ENCODE results near the gene TBC1D9B.
A peak's percentile ranks its signal among the peaks of the same experiment; 100 is the strongest.

The TBC1D9B gene

DNA sequence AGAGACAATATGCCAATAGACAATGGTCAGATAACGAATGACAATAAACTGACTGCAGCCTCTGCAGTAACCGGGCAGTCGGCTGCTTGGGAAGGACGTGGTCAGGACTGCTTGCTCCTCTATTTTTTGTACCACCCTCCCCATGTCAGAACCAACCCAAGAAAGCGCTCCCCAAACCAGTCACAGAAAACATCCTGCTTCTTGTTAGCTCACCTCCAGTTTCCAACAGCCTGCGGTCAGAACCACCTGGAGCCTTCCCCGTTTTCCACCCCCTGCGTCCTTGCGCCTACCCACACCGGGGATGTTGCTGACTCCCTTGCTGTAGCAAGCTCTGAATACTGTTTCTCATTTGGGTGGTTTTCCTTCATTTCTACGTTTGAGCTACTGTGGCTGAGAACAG lies 47.4 kb downstream of the TBC1D9B start:
- no peak for DNase-seq (ENCODE audit: low read depth)
- TF ChIP-seq, protein P1, sequence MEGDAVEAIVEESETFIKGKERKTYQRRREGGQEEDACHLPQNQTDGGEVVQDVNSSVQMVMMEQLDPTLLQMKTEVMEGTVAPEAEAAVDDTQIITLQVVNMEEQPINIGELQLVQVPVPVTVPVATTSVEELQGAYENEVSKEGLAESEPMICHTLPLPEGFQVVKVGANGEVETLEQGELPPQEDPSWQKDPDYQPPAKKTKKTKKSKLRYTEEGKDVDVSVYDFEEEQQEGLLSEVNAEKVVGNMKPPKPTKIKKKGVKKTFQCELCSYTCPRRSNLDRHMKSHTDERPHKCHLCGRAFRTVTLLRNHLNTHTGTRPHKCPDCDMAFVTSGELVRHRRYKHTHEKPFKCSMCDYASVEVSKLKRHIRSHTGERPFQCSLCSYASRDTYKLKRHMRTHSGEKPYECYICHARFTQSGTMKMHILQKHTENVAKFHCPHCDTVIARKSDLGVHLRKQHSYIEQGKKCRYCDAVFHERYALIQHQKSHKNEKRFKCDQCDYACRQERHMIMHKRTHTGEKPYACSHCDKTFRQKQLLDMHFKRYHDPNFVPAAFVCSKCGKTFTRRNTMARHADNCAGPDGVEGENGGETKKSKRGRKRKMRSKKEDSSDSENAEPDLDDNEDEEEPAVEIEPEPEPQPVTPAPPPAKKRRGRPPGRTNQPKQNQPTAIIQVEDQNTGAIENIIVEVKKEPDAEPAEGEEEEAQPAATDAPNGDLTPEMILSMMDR (IDR thresholded peaks at IDR 0.05; ENCODE audit: low read depth, low read length, missing control alignments): no peak
- H3K4me3 ChIP-seq (ENCODE audit: low read depth, low read length): no peak overlapping the region

GRCh38 chr5:179858586-179859427 lies 48.9 kb downstream of the TBC1D9B start, which contains the start of gene MRNIP:
Gene MRNIP, minus strand, starts transcription at chr5:179858817. Its CDS starts 21 bp downstream, at chr5:179858796.
- DNase-seq (ENCODE audit: low read depth): peak; percentile 79
- TF ChIP-seq, protein P1 (IDR thresholded peaks at IDR 0.05; ENCODE audit: low read depth, low read length, missing control alignments): no peak
- H3K4me3 ChIP-seq (ENCODE audit: low read depth, low read length): peak within 1 kb of the TSS; percentile 83

GRCh38 chr5:179858241-179858585 lies 49.5 kb downstream of the TBC1D9B start:
- H3K4me3 ChIP-seq (ENCODE audit: low read depth, low read length): peak overlapping the region; percentile 83
- TF ChIP-seq, protein P1 (IDR thresholded peaks at IDR 0.05; ENCODE audit: low read depth, low read length, missing control alignments): no peak
- DNase-seq (ENCODE audit: low read depth): peak; percentile 26

DNA sequence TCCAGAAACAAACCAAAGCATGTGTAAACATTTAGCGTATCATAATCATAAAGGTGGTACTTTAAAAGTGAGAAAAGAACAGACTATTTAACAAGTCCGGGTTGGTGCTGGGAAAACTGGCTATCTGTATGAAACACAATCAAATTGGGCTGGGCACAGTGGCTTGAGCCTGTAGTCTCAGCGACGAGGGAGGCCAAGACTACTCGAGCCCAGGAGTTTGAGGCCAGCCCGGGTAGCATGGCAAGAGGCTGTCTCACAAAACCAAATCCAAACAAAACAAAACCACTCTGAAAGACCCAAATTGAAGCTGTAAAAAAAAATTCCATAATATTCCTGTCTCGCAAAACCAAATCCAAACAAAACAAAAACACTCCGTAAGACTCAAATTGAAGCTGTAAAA lies 53.3 kb downstream of the TBC1D9B start:
- TF ChIP-seq, protein P1 (IDR thresholded peaks at IDR 0.05; ENCODE audit: low read depth, low read length, missing control alignments): no peak
- H3K4me3 ChIP-seq (ENCODE audit: low read depth, low read length): no peak overlapping the region
- DNase-seq (ENCODE audit: low read depth): no peak

DNA sequence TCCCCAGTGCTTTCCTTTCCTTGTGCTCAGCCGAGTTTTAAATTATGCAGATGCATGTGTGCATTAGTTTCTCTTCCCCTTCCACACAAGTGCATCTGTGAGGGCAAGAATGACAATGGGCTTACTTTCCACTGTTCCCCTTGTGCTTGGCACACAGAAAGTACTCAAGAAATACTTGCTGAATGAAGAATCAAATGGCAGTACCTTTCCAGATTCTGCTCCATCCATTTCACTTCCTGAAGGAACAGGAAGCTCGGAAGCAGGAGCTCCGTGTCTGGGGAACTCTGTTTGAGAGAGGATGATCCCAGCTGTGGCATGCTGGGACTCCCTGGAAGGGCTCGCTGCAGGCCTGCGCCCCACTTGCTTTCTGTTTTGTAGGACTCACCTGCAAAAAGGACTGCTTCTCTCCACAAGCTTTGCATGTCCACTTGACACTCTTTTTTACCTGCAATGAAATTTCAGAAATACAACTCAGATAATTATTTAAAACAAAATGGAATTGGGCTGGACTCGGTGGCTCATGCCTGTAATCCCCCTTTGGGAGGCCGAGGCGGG lies 54.6 kb downstream of the TBC1D9B start:
- no peak overlapping the region for H3K4me3 ChIP-seq (ENCODE audit: low read depth, low read length)
- TF ChIP-seq, protein P1 (IDR thresholded peaks at IDR 0.05; ENCODE audit: low read depth, low read length, missing control alignments): no peak
- peak; percentile 40 for DNase-seq (ENCODE audit: low read depth)

- no peak for DNase-seq (ENCODE audit: low read depth)
- TF ChIP-seq, protein P1 (IDR thresholded peaks at IDR 0.05; ENCODE audit: low read depth, low read length, missing control alignments): no peak
- no peak overlapping the region for H3K4me3 ChIP-seq (ENCODE audit: low read depth, low read length)
Measured at GRCh38 chr5:179841621-179842020, 66.1 kb downstream of the TBC1D9B start.

Data from GM12864 (cell line).